Stimulated activated CD8-positive, alpha-beta memory T cell treated with anti-CD3 and anti-CD28 coated beads, Interleukin-12 subunit alpha, Interleukin-12 subunit beta, amount 100 ng/mL, for 24 hours (primary cell): ENCODE data around the gene IL1RAP.

Experiments
- DNase-seq: peaks from one replicate; pipeline ENCODE4 v3.0.0-alpha.2; 2020; ENCODE audit errors: extremely low read depth

Gene IL1RAP

DNA sequence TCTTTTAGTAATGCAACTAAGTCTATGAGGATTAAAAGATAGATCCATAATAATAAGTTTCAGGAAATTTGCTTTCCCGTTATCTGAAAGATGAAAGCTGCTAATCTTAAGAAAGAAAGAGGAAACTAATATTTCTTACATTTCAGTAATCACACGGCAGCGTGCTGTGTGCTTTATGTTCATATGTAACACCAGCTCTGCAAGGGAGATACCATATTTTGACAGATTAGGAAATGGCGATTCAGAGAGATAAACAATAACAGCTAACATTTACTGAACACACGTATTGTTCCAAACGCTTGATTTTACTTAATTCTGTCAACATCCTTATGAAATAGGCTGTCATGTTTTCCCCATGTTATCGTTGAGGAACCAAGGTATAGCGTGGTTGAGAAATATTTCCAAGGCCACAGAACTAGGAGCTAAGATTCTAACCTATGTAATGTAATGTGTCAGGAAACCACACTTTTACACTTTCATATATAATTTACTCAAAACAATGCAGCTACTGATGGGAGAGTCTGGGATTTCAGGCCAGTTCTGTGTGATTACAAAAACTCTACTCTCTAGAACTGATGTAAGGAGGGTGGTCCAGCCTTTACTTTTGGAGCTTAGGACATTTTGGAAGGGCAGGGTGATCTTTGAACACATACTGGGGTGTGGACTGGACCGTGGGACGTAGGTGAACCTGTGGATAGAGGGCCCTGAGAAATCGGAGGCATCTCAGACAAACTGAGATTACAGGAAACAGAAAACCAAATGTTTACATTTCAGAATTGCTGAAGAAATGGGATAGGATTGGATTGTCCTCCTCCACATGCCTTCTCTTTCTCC is 100.6 kb downstream of the IL1RAP start:
- no peak for DNase-seq

GRCh38 chr3:190615060-190615384 is 101.1 kb downstream of the IL1RAP start:
- DNase-seq, result no peak

GRCh38 chr3:190615607-190616006 is 101.7 kb downstream of the IL1RAP start:
- no peak for DNase-seq

- DNase-seq, result no peak
Measured at GRCh38 chr3:190616637-190617036, 102.8 kb downstream of the IL1RAP start.

DNA sequence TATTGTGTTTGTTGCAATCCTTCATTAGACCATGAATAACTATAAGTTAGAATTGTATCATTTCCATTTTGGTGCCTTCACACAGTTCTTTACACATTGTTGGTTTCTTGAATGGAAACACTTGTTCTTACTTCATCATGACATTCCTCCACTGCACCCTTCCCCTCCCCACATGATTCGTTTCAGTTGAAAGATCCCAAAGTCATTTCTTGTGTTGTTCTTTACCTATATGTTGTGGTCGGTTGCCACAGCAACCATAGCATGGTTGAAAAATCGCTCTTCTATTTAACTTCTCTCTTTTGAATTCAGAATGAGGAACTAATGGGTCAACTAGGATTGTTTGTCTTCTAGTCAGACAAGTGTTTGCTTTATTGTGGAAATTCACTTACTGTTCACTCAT is 103.3 kb downstream of the IL1RAP start:
- peak; percentile 0 for DNase-seq

DNA sequence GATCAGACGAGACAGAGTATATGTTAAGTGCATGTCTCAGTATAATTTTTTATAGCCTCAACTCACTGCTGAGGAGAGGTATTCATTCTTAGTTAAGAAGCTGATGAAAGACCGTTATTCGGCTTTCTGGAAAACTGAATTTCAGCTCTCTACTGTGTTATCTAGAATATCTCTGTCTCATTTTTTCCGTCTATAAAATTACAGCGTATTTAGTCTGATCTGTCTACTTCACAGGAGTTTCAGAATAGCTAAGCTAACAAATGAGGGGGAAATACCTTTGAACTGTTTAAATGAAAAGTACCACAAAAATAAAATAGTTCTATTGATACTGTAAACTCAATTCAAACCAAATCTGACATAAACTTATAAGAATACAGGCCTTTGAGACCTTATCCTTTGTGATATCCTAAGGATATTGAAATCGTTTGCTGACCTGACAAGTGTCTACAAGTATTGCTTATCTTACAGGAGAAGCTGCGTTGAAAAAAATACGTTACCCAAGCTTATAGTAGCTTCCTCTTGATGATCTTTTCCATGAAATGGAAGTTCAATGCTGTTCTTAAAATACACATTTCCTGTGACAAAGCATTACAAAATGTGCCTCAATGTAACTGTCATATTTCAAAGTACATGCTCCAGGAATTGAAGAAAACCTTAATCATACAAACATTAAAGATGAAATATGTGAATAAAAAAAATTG is 104.6 kb downstream of the IL1RAP start:
- no peak for DNase-seq

- DNase-seq, result no peak
Measured at GRCh38 chr3:190619353-190619752, 105.5 kb downstream of the IL1RAP start.

DNA sequence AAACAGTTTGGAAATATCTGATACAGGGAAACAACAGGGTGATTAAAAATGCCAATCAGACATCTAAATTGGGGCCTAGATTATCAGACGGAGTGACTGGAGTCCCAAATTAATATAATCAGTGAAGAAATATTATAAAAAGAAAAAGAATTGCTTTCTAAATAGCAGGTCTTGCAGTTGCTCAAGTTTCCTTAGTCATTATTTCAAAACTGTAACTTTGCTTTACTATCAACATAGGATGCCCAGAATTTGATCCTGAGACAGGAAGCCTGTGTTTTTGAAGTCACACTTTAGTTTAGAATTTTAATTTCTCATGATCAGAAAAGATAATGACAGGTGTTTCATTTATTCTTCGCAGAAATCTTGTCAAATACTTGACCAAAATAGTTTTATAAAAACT is 105.9 kb downstream of the IL1RAP start:
- no peak for DNase-seq

DNA sequence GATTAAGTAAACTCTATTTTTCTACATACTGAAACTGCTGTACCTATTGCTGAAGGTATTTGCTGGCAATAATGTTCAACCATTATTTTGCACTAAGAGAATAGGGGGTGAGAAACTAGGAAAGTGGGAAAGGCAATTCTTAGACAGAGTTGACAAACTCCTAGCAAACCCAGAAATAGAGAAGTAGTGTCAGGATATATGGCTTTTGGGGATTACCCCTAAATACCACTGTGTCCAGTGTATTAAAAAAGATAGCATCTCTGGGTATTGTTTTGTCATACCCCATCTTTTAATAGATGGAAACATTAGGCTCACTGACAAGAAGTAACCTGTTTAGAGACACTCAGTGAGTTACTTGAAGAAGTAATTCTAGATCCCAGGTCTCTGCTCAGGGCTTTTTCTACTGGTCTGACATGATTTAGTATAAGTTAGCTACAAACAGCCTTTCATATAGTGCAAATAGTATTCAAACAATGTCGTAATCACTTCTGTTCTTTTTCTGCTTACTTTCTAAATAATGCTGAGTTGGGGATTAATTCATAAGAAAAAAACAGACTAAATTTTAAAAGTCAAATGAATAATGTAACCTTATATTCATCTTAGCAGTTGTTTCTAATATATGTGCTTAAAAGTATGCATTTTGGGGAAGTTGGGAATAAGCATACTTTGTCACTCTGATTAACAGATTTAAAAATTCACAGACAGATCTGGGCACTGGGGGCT is 107.2 kb downstream of the IL1RAP start:
- no peak for DNase-seq

- DNase-seq, result no peak
Measured at GRCh38 chr3:190621927-190622326, 108.0 kb downstream of the IL1RAP start.

DNA sequence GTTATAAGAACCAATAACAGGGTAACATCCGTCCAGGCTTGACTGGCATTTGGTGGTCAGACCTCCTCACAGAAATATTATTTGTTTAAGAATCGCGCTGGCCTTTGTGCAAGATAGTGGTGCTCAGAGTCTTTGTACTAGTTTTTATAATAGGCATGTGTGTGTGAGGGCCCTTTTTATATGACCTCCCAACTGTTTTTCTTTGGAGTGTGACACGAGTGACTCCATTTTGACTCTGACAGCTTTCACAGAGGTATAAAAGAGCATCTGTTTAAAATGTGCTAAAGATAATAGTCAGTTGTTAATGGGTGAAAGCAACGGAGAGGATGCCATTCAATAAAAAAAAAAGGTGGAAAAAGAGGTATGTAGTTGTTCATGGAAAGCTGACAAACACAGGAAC is 110.4 kb downstream of the IL1RAP start:
- DNase-seq, result no peak

DNA sequence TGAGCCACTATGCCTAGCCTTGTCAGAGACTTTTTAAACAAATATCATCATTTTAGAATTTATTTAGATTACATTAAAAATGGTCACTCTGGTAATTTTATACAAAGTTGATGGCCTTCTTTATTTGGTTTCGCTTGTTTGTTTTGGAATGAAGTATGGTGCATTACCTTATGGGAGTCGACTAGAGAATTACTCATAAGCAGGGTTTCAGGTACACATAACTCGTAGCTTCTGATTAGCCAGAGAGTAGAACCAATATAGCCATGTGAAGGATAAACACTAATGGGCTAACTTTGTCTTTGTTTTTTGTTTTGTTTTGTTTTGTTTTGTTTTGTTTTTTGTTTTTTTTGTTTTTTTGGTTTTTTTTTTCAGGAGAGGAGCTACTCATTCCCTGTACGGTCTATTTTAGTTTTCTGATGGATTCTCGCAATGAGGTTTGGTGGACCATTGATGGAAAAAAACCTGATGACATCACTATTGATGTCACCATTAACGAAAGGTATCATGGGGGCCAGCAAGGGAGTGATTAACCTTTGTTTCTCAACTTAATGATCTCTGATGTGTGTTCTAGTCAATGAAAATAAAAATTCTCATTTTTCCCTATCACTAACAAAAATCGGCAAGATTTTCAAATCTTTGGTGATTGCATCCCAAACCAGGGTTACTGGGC is 113.2 kb downstream of the IL1RAP start:
- no peak for DNase-seq

DNA sequence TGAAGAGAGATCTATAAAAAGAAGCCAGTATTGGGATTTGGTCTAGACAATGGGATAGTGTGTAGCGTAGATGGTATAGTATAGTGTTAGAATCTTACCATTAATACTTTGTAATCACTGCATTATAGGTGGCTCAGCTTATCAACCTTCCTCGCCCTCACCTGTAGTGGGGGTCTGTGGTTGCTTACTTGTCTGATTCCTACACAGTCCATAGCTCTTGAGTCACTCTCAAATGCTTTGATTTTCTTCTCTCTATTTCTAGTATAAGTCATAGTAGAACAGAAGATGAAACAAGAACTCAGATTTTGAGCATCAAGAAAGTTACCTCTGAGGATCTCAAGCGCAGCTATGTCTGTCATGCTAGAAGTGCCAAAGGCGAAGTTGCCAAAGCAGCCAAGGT is 115.2 kb downstream of the IL1RAP start:
- DNase-seq, result no peak

DNA sequence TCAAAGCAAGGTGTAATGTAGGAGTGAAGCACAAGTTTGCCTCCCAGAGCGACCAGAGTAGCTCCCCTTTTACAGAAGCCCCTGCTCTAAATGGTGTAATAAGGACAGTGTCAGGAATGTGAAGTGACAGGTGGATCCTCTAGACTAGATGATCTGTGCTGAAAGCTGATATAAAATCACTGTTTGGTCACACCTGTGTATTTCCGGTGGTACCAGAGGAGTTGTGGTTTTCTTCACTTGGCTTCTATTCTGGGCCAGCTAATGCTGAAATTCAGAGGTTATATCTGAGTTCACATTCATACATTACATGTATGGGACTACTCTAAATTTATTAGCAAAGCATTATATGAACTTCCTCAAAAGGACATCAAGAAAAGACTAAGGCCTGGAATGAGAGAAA is 117.4 kb downstream of the IL1RAP start:
- DNase-seq, result no peak

- DNase-seq, result no peak
Measured at GRCh38 chr3:190641564-190641963, 127.7 kb downstream of the IL1RAP start.

GRCh38 chr3:190642016-190642415 is 128.1 kb downstream of the IL1RAP start:
- DNase-seq, result no peak

DNA sequence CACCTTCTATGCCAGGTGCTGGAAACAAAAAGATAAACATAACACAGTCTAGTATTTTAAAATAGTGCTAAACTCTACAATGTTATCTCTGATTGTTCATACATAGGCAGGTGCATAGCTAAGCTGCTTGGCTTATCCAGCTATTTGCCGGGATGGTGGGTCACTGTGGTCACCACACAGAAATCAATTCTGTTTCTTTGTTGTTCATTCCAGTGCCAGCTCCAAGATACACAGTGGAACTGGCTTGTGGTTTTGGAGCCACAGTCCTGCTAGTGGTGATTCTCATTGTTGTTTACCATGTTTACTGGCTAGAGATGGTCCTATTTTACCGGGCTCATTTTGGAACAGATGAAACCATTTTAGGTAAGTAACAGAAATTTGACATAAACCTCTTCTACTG is 130.2 kb downstream of the IL1RAP start:
- DNase-seq, result no peak

DNA sequence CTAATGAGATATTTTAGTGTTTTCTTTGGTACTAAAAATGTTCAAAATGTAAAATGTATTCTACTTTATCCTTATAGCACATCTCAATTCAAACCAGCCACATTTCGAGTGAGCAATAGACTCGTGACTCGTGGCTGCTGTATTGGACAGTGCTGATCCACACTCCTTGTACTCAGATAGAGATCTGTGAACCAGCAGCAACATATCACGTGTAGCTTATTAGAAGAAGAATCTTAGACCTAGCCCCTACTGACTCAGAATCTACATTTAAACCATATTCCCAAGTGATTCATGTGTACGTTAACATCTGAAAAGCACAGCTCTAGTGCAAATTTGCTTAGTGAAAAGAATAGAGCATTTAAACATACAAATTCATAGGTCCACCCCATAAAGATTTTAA is 130.9 kb downstream of the IL1RAP start:
- DNase-seq, result no peak

- DNase-seq, result no peak
Measured at GRCh38 chr3:190645932-190646460, 132.1 kb downstream of the IL1RAP start.

GRCh38 chr3:190646996-190647395 is 133.1 kb downstream of the IL1RAP start:
- DNase-seq, result no peak

- DNase-seq, result no peak
Measured at GRCh38 chr3:190655933-190656332, 142.0 kb downstream of the IL1RAP start.

DNA sequence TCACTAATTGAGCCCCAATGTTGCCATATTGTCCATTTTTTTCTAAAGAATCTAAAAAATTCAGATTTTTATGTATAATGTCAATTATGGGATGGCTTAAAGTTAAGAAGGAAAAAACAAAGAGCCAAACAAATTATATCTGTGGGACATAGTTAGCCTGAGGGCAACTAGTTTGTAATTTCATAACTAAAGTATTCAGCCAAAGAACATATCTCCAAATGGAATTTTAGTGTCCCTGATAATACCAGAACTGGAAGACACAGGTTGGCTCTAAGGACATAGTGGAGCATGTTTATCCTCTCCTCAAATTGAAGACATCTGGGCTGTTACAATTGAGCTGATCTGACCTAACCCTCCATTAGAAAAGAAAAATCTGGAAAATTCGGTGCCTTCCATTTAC is 144.2 kb downstream of the IL1RAP start:
- no peak for DNase-seq
